Left renal pelvis (tissue), 4 donors: ENCODE measurements around the gene RBM26. TPM values are rescaled to one million over a fixed set of nuclear protein-coding genes. Genes with fewer than 3 reads are reported as not detected.

Source experiments
- DNase-seq, 4 donors: peaks; one replicate each; pipeline ENCODE4 v3.0.0-alpha.2; 2013; ENCODE audit warnings: low read depth in 4 of 4, low spot score in 3 of 4
- polyA plus RNA-seq, 4 donors: library from polyadenylated mRNA; unstranded; fragments of 120-200 nt; gene quantifications; one replicate each; pipeline ENCODE4 v1.2.1, GENCODE V29; 2013; ENCODE audit not compliant: insufficient read length in 4 of 4

The RBM26 gene
- polyA plus RNA-seq, 4 donors, result 80.3 to 88.7 (median 84.9) TPM

GRCh38 chr13:79423801-79424642 lies 18.0 kb upstream of the RBM26 start:
- peak in 1 of 4 donors; percentile 24 for DNase-seq

GRCh38 chr13:79423340-79423739 lies 17.3 kb upstream of the RBM26 start:
- DNase-seq, result no peak

GRCh38 chr13:79419365-79419764 lies 13.3 kb upstream of the RBM26 start:
- DNase-seq, result no peak

- DNase-seq, result no peak
Measured at GRCh38 chr13:79417741-79418140, 11.7 kb upstream of the RBM26 start.

- no peak for DNase-seq
Measured at GRCh38 chr13:79413521-79413920, 7.5 kb upstream of the RBM26 start.

- no peak for DNase-seq
Measured at GRCh38 chr13:79409828-79410227, 3.8 kb upstream of the RBM26 start.

GRCh38 chr13:79407349-79407979 lies 1.4 kb upstream of the RBM26 start:
- DNase-seq, result no peak

GRCh38 chr13:79406597-79406908 lies 498 bp upstream of the RBM26 start:
- DNase-seq, result no peak

GRCh38 chr13:79405501-79405830 lies 589 bp downstream of the RBM26 start:
- DNase-seq, result no peak

GRCh38 chr13:79404985-79405384 lies 1.1 kb downstream of the RBM26 start:
- no peak for DNase-seq

GRCh38 chr13:79404361-79404760 lies 1.7 kb downstream of the RBM26 start:
- no peak for DNase-seq

GRCh38 chr13:79403113-79403512 lies 2.9 kb downstream of the RBM26 start:
- DNase-seq, result no peak

- no peak for DNase-seq
Measured at GRCh38 chr13:79402679-79403078, 3.4 kb downstream of the RBM26 start.

GRCh38 chr13:79402074-79402635 lies 3.9 kb downstream of the RBM26 start:
- no peak for DNase-seq

GRCh38 chr13:79401259-79402070 lies 4.6 kb downstream of the RBM26 start:
- no peak for DNase-seq

- no peak for DNase-seq
Measured at GRCh38 chr13:79398915-79399314, 7.1 kb downstream of the RBM26 start.

- DNase-seq, result no peak
Measured at GRCh38 chr13:79398127-79398526, 7.9 kb downstream of the RBM26 start.

- DNase-seq, result no peak
Measured at GRCh38 chr13:79395881-79396280, 10.2 kb downstream of the RBM26 start.

GRCh38 chr13:79393564-79394249 lies 12.3 kb downstream of the RBM26 start:
- no peak for DNase-seq

GRCh38 chr13:79392882-79393563 lies 13.0 kb downstream of the RBM26 start:
- DNase-seq, result no peak
